Measurements from ENCODE around the gene PTPRN2.

PTPRN2 gene

DNA sequence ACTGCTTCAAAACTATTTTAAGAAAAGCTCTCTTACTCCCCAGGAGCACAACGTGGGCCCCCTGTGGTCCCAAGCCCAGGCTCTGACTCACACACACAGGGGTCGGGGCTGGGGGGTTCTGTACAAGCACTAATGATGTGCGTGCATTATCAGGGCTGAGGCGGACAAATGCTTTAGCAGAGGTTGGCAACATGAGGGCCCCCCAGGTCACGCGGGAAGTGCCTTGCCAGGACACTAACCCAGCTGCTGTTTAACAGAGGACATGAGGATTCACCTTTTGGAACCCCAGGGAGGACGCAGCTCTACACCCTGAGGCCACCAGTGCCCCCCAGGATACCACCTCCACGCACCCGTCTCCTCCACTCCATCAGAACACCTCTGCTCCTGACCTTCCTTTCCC, 908.0 kb downstream of the PTPRN2 start:
- Mint-ChIP-seq H3K27ac (no peak overlapping the region), H3K9me3 (no peaks in the 10 kb centered on the region), H3K27me3 (ENCODE audit: low read depth, poor library complexity) (peaks cover 84% of the 10 kb centered on the region), H3K4me3 (no peak overlapping the region), H3K4me1 (peaks cover 75% of the 10 kb centered on the region), H3K36me3 (ENCODE audit: low read depth) (peaks cover 8% of the 10 kb centered on the region)
- TF ChIP-seq, protein P1, sequence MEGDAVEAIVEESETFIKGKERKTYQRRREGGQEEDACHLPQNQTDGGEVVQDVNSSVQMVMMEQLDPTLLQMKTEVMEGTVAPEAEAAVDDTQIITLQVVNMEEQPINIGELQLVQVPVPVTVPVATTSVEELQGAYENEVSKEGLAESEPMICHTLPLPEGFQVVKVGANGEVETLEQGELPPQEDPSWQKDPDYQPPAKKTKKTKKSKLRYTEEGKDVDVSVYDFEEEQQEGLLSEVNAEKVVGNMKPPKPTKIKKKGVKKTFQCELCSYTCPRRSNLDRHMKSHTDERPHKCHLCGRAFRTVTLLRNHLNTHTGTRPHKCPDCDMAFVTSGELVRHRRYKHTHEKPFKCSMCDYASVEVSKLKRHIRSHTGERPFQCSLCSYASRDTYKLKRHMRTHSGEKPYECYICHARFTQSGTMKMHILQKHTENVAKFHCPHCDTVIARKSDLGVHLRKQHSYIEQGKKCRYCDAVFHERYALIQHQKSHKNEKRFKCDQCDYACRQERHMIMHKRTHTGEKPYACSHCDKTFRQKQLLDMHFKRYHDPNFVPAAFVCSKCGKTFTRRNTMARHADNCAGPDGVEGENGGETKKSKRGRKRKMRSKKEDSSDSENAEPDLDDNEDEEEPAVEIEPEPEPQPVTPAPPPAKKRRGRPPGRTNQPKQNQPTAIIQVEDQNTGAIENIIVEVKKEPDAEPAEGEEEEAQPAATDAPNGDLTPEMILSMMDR (IDR thresholded peaks at IDR 0.05), result no peak
- no peak for DNase-seq

DNA sequence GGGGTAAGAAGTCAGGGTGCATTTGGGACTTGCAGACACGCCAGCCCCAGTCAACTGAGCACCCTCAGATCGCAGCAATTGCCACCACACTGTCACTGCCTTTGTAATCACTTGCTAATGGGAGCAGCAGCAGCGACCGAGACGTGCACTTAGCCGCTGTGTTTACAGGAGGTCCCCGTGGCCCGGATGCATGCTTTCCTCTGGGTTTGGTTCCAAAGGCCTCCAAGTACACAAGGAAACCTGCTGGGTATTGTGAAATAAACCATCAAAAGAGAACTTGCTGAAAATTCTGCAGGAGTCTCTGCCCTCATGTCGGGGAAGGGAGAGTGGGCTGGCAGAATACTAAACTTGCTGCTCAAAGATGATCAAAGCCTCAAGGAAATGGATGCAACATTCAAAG, 909.1 kb downstream of the PTPRN2 start:
- no peak overlapping the region for H3K27ac Mint-ChIP-seq
- peaks cover 76% of the 10 kb centered on the region for H3K27me3 Mint-ChIP-seq (ENCODE audit: low read depth, poor library complexity)
- H3K4me3 Mint-ChIP-seq, result no peak overlapping the region
- peaks cover 78% of the 10 kb centered on the region for H3K4me1 Mint-ChIP-seq
- H3K9me3 Mint-ChIP-seq, result no peaks in the 10 kb centered on the region
- DNase-seq, result no peak
- H3K36me3 Mint-ChIP-seq (ENCODE audit: low read depth), result peaks cover 8% of the 10 kb centered on the region
- TF ChIP-seq, protein P1 (IDR thresholded peaks at IDR 0.05), result no peak

DNA sequence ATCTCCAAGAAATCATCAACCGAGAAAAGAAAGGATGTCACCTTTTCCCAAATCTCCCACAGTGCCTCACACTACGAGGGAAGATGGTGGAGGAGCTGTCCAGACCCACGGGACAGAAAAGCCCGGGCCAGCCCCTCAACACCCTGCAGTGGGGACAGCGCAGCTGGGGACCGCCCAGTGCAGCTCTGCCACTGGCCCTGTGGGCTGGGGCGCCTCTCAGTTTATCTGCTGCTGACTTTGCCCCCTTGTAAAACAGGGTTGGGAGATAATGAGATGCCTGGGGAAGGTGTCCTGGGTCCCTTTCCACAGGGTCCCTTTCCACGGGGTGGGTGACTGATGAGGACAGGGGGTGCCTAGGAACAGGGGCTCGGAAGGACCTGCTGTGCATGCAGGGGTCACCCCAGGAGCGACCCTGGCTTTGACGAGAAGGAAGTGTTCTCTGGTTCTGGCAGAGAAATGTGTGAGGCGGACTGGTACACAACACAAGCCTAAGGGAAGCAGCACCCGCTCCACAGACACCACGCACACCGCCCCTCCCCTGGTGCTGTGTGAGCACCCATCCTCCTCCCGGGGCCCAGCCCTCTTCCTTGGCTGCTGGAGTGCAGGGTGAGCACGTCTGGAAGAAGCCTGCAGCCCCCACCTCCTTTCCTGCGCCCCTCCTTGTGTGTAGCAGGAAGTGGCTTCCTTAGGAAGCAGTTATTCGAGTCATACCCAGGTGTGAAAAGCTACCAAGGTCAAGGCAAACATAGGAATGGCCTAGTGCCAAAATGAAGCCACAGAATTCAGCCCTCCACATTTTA, 911.0 kb downstream of the PTPRN2 start:
- no peaks in the 10 kb centered on the region for H3K36me3 Mint-ChIP-seq (ENCODE audit: low read depth)
- H3K27me3 Mint-ChIP-seq (ENCODE audit: low read depth, poor library complexity), result peaks cover 57% of the 10 kb centered on the region
- H3K9me3 Mint-ChIP-seq, result no peaks in the 10 kb centered on the region
- no peak for DNase-seq
- TF ChIP-seq, protein P1 (IDR thresholded peaks at IDR 0.05), result no peak
- no peak overlapping the region for H3K27ac Mint-ChIP-seq
- H3K4me3 Mint-ChIP-seq, result no peak overlapping the region
- H3K4me1 Mint-ChIP-seq, result peaks cover 72% of the 10 kb centered on the region

DNA sequence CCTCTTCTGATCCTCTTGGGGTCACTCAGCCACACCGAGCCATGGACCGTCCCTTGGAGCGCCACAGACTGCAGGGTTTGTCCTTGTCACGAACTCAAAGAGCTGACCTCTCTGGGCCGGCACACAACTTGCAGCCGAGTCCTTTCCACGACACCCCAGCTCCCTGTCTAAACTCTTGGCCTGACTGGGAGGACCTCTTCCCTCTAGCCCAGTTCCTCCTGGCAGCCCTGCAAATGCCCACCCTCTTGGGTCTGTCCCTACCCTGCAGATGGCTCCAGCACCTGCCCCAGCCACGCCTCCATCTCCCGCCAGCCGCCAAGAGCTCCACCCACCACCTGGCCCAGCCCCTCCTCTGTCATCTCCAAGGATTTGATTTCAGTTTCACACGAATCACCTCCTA, 911.6 kb downstream of the PTPRN2 start:
- Mint-ChIP-seq H3K4me1 (peaks cover 76% of the 10 kb centered on the region), H3K27me3 (ENCODE audit: low read depth, poor library complexity) (peaks cover 51% of the 10 kb centered on the region), H3K4me3 (no peak overlapping the region), H3K27ac (no peak overlapping the region), H3K36me3 (ENCODE audit: low read depth) (no peaks in the 10 kb centered on the region), H3K9me3 (no peaks in the 10 kb centered on the region)
- TF ChIP-seq, protein P1 (IDR thresholded peaks at IDR 0.05), result no peak
- no peak for DNase-seq

DNA sequence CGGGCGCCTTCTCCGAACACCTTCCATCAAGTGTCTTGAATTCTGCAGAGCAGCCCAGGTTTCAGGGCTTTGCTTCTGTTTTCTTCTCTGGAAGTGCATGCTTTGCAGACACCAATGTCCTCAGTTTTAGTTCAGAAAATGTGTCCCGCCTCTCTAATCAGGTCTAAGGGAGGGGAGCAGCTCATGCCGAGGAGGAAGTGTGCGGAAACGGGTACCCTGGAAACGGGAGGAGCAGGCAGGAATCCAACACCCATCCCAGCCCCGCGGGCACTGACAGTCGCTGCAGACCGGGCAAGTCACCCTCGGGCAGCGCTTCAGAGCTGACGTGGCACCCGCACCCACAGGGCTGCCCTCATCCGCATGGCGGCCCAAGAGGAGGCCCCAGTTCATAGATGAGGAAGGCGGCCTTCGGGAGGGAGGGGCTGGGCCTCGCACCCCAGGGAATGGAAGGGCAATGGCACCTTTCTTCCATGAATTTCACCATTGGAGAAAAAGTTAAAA, 912.1 kb downstream of the PTPRN2 start:
- H3K9me3 Mint-ChIP-seq, result no peaks in the 10 kb centered on the region
- H3K36me3 Mint-ChIP-seq (ENCODE audit: low read depth), result no peaks in the 10 kb centered on the region
- TF ChIP-seq, protein P1 (IDR thresholded peaks at IDR 0.05), result no peak
- no peak overlapping the region for H3K4me3 Mint-ChIP-seq
- H3K27ac Mint-ChIP-seq, result no peak overlapping the region
- peaks cover 46% of the 10 kb centered on the region for H3K27me3 Mint-ChIP-seq (ENCODE audit: low read depth, poor library complexity)
- DNase-seq, result no peak
- H3K4me1 Mint-ChIP-seq, result peaks cover 77% of the 10 kb centered on the region

All from nephron progenitor cell (in vitro differentiated cells).